GM12878 (cell line): ENCODE data around the gene PARD6B. TPM values are rescaled to one million over a fixed set of nuclear protein-coding genes. Genes with fewer than 3 reads are reported as not detected.

Experiments used
- ATF7 ChIP-seq: fragments of 450-650 bp; IDR thresholded peaks from 2 replicates; pipeline ENCODE4 v1.6.1; 2016; ENCODE audit warnings: low read depth, mild to moderate bottlenecking
- BCL3 ChIP-seq: IDR thresholded peaks from 2 replicates; pipeline ENCODE4 v1.6.1; 2011; ENCODE audit warnings: borderline replicate concordance, low read depth, mild to moderate bottlenecking, moderate library complexity, low read length; ENCODE audit not compliant: insufficient read depth, poor library complexity, severe bottlenecking
- CHD4 ChIP-seq: fragments of 200-600 bp; sonication (generic); IDR thresholded peaks from 2 replicates; pipeline ENCODE4 v1.6.1; 2016; ENCODE audit warnings: mild to moderate bottlenecking
- E2F4 ChIP-seq: IDR thresholded peaks from 2 replicates; pipeline ENCODE4 v1.6.1; 2012; ENCODE audit warnings: low read depth, low read length, improper control_type of control experiment
- EZH2 ChIP-seq: IDR thresholded peaks from 2 replicates; pipeline ENCODE4 v1.6.1; 2012; ENCODE audit warnings: low read depth, mild to moderate bottlenecking, control low read depth, inconsistent platforms, low read length, borderline replicate concordance; ENCODE audit not compliant: control insufficient read depth
- GABPA ChIP-seq: IDR thresholded peaks from 2 replicates; pipeline ENCODE4 v1.6.1; 2014; ENCODE audit warnings: antibody characterized with exemption, low read depth, mild to moderate bottlenecking, inconsistent platforms
- GATAD2B ChIP-seq: fragments of 450-650 bp; conservative IDR thresholded peaks from 2 replicates; pipeline ENCODE4 v1.6.1; 2017; ENCODE audit warnings: low read depth, mild to moderate bottlenecking, moderate library complexity
- MTA3 ChIP-seq: IDR thresholded peaks from 2 replicates; pipeline ENCODE4 v1.6.1; 2012; ENCODE audit warnings: low read length, inconsistent platforms, borderline replicate concordance
- MXI1 ChIP-seq: fragments of 150-350 bp; IDR thresholded peaks from 2 replicates; pipeline ENCODE4 v1.6.1; 2011; ENCODE audit warnings: low read depth, mild to moderate bottlenecking, inconsistent platforms, low read length, improper control_type of control experiment
- NBN ChIP-seq: fragments of 450-650 bp; IDR thresholded peaks from 2 replicates; pipeline ENCODE4 v1.6.1; 2016
- PAX5 ChIP-seq: IDR thresholded peaks from 2 replicates; pipeline ENCODE4 v1.6.1; 2011; ENCODE audit warnings: low read depth, low read length, borderline replicate concordance
- RAD21 ChIP-seq: IDR thresholded peaks from 2 replicates; pipeline ENCODE4 v1.6.1; 2011; ENCODE audit warnings: mild to moderate bottlenecking, low read depth, low read length, moderate library complexity; ENCODE audit not compliant: insufficient read depth
- RUNX3 ChIP-seq: IDR thresholded peaks from 2 replicates; pipeline ENCODE4 v1.6.1; 2012; ENCODE audit warnings: low read length, inconsistent platforms
- SPI1 ChIP-seq: IDR thresholded peaks from 2 replicates; pipeline ENCODE4 v1.6.1; 2011; ENCODE audit warnings: low read depth, mild to moderate bottlenecking, low read length, moderate library complexity, borderline replicate concordance; ENCODE audit not compliant: insufficient read depth
- STAT1 ChIP-seq: fragments of 450-650 bp; conservative IDR thresholded peaks from 2 replicates; pipeline ENCODE4 v1.6.1; 2014; ENCODE audit warnings: antibody characterized with exemption, mild to moderate bottlenecking
- TBL1XR1 ChIP-seq: IDR thresholded peaks from 2 replicates; pipeline ENCODE4 v1.6.1; 2012; ENCODE audit warnings: low read depth, low read length, improper control_type of control experiment
- TCF3 ChIP-seq: IDR thresholded peaks from 2 replicates; pipeline ENCODE4 v1.6.1; 2012; ENCODE audit warnings: low read depth, mild to moderate bottlenecking, low read length, borderline replicate concordance; ENCODE audit not compliant: insufficient read depth
- YBX1 ChIP-seq: fragments of 450-650 bp; IDR thresholded peaks from 2 replicates; pipeline ENCODE4 v1.6.1; 2016; ENCODE audit warnings: antibody characterized with exemption
- ZNF207 ChIP-seq: fragments of 450-650 bp; IDR thresholded peaks from 2 replicates; pipeline ENCODE4 v1.6.1; 2014; ENCODE audit warnings: antibody characterized with exemption, mild to moderate bottlenecking, borderline replicate concordance
- ZNF217 ChIP-seq: fragments of 450-650 bp; IDR thresholded peaks from 2 replicates; pipeline ENCODE4 v1.6.1; 2017; ENCODE audit warnings: antibody characterized with exemption, mild to moderate bottlenecking
- ZNF622 ChIP-seq: fragments of 450-650 bp; IDR thresholded peaks from 2 replicates; pipeline ENCODE4 v1.6.1; 2017; ENCODE audit warnings: mild to moderate bottlenecking, inconsistent platforms
- polyA plus RNA-seq, 11 experiments: library from polyadenylated mRNA; depleted of rRNA in 4 of 11; unstranded in 6 of 11; stranded (reverse) in 5 of 11; fragments of >200 nt; fragmentation: Nextera tagmentation in 4 of 11; fragmentation: Illumina TruSeq in 1 of 11; extraction: Ambion mirVana in 4 of 11; extraction: Trizol in 1 of 11; gene quantifications; 1 replicate in 1 of 11; 2 replicates in 10 of 11; pipeline versions ENCODE4 v1.2.1 to v1.2.3, GENCODE V29; 2011 to 2016; ENCODE audit warnings: inconsistent platforms in 2 of 11, missing spikeins in 2 of 11, low read depth in 1 of 11
- total RNA-seq, 4 experiments: library from RNA; depleted of rRNA in 3 of 4; stranded (reverse); fragments of >200 nt in 3 of 4; fragmentation: Illumina TruSeq in 1 of 4; extraction: Trizol in 1 of 4; gene quantifications; 2 replicates each; pipeline versions ENCODE4 v1.2.1 to v1.2.3, GENCODE V29; 2013 to 2021
- TF ChIP-seq, protein P1 (sequence below): fragments of 450-650 bp; IDR thresholded peaks from 2 replicates; pipeline ENCODE4 v1.6.1; 2017; ENCODE audit warnings: mild to moderate bottlenecking, moderate library complexity
- TF ChIP-seq, protein P2 (sequence below): fragments of 450-650 bp; IDR thresholded peaks from 2 replicates; pipeline ENCODE4 v1.6.1; 2014; ENCODE audit warnings: mild to moderate bottlenecking

The PARD6B gene
- total and polyA plus RNA-seq, 10 of the 15 experiments (the other 5 are each of a cell fraction or from before 2014, with no cell fraction given): 0.57 to 4.7 (median 2.0) TPM

DNA sequence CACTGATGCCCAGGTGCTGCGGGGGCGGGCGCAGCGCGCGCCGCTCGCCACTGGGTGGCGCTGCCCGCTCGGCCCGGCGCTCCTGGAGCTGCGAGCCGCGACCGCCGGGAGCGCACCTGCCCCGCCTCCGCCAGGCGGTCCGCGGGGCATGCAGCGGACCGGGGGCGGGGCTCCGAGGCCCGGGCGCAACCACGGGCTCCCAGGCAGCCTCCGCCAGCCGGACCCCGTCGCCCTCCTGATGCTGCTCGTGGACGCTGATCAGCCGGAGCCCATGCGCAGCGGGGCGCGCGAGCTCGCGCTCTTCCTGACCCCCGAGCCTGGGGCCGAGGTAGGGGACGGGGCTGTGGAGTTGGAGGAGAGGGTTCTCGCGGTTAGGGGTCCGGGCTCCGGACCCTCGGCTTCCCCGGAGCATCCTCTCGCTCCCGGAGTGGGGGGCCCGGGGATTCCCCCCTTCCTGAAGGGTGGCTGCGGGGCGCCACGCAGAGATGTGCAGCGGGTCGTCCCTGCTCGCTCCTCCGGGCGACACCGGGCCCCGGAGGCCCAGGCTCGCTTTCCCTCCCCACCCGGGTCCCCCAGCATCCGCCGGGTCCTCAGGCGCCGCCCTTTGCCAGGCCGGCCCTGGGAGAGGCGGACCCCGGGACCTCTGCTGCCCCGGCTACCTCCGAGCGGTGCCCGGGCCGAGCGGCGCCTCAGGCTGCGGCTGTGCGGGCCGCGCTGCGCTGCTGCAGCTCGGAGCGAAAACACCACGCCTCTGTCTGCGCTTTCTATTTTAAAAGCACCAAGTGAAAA, 63.7 kb downstream of the PARD6B start, which contains the start of gene BCAS4 (continued):
- TF ChIP-seq BCL3: peak; percentile 62
- peak; percentile 44; the same call in 1 of the 2 replicates for TF ChIP-seq RUNX3
- no peak for TF ChIP-seq NBN
- no peak for TF ChIP-seq YBX1
- no peak for TF ChIP-seq ZNF622
- no peak for TF ChIP-seq ATF7
- peak; percentile 72; the same call in 1 of the 2 replicates for TF ChIP-seq PAX5
- peak; percentile 79 for TF ChIP-seq MXI1
- TF ChIP-seq GATAD2B: peak; percentile 93
- peak; percentile 99 for TF ChIP-seq TCF3
- peak; percentile 82 for TF ChIP-seq RAD21
- TF ChIP-seq MTA3: no peak
- TF ChIP-seq TBL1XR1: no peak
- no peak for TF ChIP-seq SPI1
- TF ChIP-seq ZNF217: peak; percentile 56
- TF ChIP-seq EZH2: no peak
- 0 out of 2 replicates have a peak, but pooled peaks have one; percentile 46 for TF ChIP-seq ZNF207
- 0 out of 2 replicates have a peak, but pooled peaks have one; percentile 37 for TF ChIP-seq STAT1
- TF ChIP-seq, protein P1, sequence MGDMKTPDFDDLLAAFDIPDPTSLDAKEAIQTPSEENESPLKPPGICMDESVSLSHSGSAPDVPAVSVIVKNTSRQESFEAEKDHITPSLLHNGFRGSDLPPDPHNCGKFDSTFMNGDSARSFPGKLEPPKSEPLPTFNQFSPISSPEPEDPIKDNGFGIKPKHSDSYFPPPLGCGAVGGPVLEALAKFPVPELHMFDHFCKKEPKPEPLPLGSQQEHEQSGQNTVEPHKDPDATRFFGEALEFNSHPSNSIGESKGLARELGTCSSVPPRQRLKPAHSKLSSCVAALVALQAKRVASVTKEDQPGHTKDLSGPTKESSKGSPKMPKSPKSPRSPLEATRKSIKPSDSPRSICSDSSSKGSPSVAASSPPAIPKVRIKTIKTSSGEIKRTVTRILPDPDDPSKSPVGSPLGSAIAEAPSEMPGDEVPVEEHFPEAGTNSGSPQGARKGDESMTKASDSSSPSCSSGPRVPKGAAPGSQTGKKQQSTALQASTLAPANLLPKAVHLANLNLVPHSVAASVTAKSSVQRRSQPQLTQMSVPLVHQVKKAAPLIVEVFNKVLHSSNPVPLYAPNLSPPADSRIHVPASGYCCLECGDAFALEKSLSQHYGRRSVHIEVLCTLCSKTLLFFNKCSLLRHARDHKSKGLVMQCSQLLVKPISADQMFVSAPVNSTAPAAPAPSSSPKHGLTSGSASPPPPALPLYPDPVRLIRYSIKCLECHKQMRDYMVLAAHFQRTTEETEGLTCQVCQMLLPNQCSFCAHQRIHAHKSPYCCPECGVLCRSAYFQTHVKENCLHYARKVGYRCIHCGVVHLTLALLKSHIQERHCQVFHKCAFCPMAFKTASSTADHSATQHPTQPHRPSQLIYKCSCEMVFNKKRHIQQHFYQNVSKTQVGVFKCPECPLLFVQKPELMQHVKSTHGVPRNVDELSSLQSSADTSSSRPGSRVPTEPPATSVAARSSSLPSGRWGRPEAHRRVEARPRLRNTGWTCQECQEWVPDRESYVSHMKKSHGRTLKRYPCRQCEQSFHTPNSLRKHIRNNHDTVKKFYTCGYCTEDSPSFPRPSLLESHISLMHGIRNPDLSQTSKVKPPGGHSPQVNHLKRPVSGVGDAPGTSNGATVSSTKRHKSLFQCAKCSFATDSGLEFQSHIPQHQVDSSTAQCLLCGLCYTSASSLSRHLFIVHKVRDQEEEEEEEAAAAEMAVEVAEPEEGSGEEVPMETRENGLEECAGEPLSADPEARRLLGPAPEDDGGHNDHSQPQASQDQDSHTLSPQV: peak; percentile 92
- TF ChIP-seq, protein P2, sequence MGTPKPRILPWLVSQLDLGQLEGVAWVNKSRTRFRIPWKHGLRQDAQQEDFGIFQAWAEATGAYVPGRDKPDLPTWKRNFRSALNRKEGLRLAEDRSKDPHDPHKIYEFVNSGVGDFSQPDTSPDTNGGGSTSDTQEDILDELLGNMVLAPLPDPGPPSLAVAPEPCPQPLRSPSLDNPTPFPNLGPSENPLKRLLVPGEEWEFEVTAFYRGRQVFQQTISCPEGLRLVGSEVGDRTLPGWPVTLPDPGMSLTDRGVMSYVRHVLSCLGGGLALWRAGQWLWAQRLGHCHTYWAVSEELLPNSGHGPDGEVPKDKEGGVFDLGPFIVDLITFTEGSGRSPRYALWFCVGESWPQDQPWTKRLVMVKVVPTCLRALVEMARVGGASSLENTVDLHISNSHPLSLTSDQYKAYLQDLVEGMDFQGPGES: 0 out of 2 replicates have a peak, but pooled peaks have one; percentile 25
- no peak for TF ChIP-seq CHD4
- no peak for TF ChIP-seq E2F4
- TF ChIP-seq GABPA: no peak
